Hepatocyte (in vitro differentiated cells): Measurements from ENCODE around the gene TRIM59. TPM values are rescaled to one million over a fixed set of nuclear protein-coding genes. Genes with fewer than 3 reads are reported as not detected.
A peak's percentile ranks its signal among the peaks of the same experiment; 100 is the strongest.

ENCODE experiments used
- DNase-seq: peaks from one replicate; pipeline ENCODE4 v3.0.0-alpha.2; 2016; ENCODE audit warnings: low spot score
- H2AFZ ChIP-seq: fragments of 200-600 bp; sonication (generic); 2 replicates; pipeline ENCODE4 v1.6.0; 2016; ENCODE audit warnings: antibody characterized with exemption, mild to moderate bottlenecking
- H3K27ac ChIP-seq: fragments of 200-600 bp; sonication (generic); 2 replicates; pipeline ENCODE4 v1.5.1; 2016; ENCODE audit warnings: mild to moderate bottlenecking
- H3K27me3 ChIP-seq: fragments of 200-600 bp; sonication (generic); 2 replicates; pipeline ENCODE4 v1.6.1; 2016
- H3K36me3 ChIP-seq: fragments of 200-600 bp; sonication (generic); replicated peaks from 2 replicates; pipeline ENCODE4 v1.5.1; 2016; ENCODE audit warnings: low read depth; ENCODE audit not compliant: insufficient read depth
- H3K4me1 ChIP-seq: fragments of 200-600 bp; sonication (generic); 2 replicates; pipeline ENCODE4 v1.5.1; 2016; ENCODE audit warnings: mild to moderate bottlenecking, moderate library complexity; ENCODE audit not compliant: insufficient read depth
- H3K4me2 ChIP-seq: fragments of 200-600 bp; sonication (generic); 2 replicates; pipeline ENCODE4 v1.6.0; 2016
- H3K4me3 ChIP-seq: fragments of 200-600 bp; sonication (generic); 2 replicates; pipeline ENCODE4 v1.5.1; 2016; ENCODE audit warnings: mild to moderate bottlenecking
- H3K79me2 ChIP-seq: fragments of 200-600 bp; sonication (generic); 2 replicates; pipeline ENCODE4 v1.6.0; 2017; ENCODE audit warnings: mild to moderate bottlenecking
- H3K9me2 ChIP-seq: fragments of 200-600 bp; sonication (generic); replicated peaks from 2 replicates; pipeline ENCODE4 v1.6.0; 2017; ENCODE audit warnings: mild to moderate bottlenecking; ENCODE audit not compliant: insufficient read depth
- H3K9me3 ChIP-seq: fragments of 200-600 bp; sonication (generic); 2 replicates; pipeline ENCODE4 v1.5.1; 2016; ENCODE audit warnings: low read depth, mild to moderate bottlenecking
- H4K20me1 ChIP-seq: fragments of 200-600 bp; sonication (generic); 2 replicates; pipeline ENCODE4 v1.6.0; 2016; ENCODE audit warnings: mild to moderate bottlenecking; ENCODE audit not compliant: insufficient read depth, poor library complexity, severe bottlenecking
- EZH2 ChIP-seq: fragments of 200-600 bp; sonication (generic); IDR thresholded peaks from 2 replicates; pipeline ENCODE4 v1.6.1; 2016; ENCODE audit warnings: antibody characterized with exemption, mild to moderate bottlenecking, borderline replicate concordance
- EZH2phosphoT487 ChIP-seq: fragments of 200-600 bp; sonication (generic); IDR thresholded peaks from one replicate; pipeline ENCODE4 v1.6.1; 2018; ENCODE audit warnings: antibody characterized with exemption, mild to moderate bottlenecking, low read depth, moderate library complexity; ENCODE audit not compliant: unreplicated experiment, severe bottlenecking
- WGBS: methylation state at CpG from one replicate; pipeline ENCODE4 v1.1.6; 2016; ENCODE audit warnings: low lambda C conversion rate; ENCODE audit errors: missing lambda C conversion rate; 5-methylcytosine and 5-hydroxymethylcytosine counted together
- polyA plus RNA-seq: library from polyadenylated mRNA; unstranded; fragments of >200 nt; fragmentation: Nextera tagmentation; extraction: Ambion mirVana; gene quantifications from 2 replicates; pipeline ENCODE4 v1.2.1, GENCODE V29; 2016
- total RNA-seq: library from RNA; depleted of rRNA; stranded (reverse); fragments of >200 nt; gene quantifications from 2 replicates; pipeline ENCODE4 v1.2.3, GENCODE V29; 2014
- TF ChIP-seq, protein P1 (sequence below): fragments of 200-600 bp; sonication (generic); IDR thresholded peaks from 2 replicates; pipeline ENCODE4 v1.5.1; 2016; ENCODE audit warnings: antibody characterized with exemption, mild to moderate bottlenecking; ENCODE audit not compliant: poor library complexity

TRIM59 gene
- total and polyA plus RNA-seq, 2 experiments from 2014 or later: 6.4 to 14.0 TPM

DNA sequence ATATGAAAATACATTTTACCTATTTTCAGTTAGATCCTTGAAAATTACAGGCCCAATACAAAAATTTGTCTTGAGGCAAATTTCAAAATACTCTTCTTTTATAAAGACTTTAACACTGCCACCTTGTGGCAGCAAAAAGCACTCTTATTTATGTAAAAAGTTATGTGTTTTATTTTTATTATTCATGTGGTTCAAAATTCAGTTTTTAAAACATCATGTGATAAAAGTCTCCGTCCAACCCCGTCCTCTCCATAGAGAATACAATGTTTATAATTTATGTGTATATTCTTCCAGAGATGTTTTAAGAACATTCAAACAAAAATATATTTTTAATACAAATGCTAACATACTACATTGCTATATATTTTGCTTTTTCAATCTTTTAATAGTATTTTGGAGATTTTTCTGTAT lies 36.9 kb upstream of the TRIM59 start:
- 11% methylated on average over 2 of the region's 2 CpGs for WGBS
- H2AFZ ChIP-seq: no peak overlapping the region
- DNase-seq: peak; percentile 61
- H3K9me2 ChIP-seq: no peaks in the 10 kb centered on the region
- H3K4me1 ChIP-seq: no peaks in the 10 kb centered on the region
- no peaks in the 10 kb centered on the region for H4K20me1 ChIP-seq
- H3K27ac ChIP-seq: no peak overlapping the region
- no peaks in the 10 kb centered on the region for H3K9me3 ChIP-seq
- no peaks in the 10 kb centered on the region for H3K27me3 ChIP-seq
- no peaks in the 10 kb centered on the region for H3K79me2 ChIP-seq
- H3K36me3 ChIP-seq: no peaks in the 10 kb centered on the region
- TF ChIP-seq, protein P1, sequence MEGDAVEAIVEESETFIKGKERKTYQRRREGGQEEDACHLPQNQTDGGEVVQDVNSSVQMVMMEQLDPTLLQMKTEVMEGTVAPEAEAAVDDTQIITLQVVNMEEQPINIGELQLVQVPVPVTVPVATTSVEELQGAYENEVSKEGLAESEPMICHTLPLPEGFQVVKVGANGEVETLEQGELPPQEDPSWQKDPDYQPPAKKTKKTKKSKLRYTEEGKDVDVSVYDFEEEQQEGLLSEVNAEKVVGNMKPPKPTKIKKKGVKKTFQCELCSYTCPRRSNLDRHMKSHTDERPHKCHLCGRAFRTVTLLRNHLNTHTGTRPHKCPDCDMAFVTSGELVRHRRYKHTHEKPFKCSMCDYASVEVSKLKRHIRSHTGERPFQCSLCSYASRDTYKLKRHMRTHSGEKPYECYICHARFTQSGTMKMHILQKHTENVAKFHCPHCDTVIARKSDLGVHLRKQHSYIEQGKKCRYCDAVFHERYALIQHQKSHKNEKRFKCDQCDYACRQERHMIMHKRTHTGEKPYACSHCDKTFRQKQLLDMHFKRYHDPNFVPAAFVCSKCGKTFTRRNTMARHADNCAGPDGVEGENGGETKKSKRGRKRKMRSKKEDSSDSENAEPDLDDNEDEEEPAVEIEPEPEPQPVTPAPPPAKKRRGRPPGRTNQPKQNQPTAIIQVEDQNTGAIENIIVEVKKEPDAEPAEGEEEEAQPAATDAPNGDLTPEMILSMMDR: peak; percentile 72
- TF ChIP-seq EZH2: no peak
- TF ChIP-seq EZH2phosphoT487: no peak
- no peak overlapping the region for H3K4me3 ChIP-seq
- H3K4me2 ChIP-seq: no peak overlapping the region

DNA sequence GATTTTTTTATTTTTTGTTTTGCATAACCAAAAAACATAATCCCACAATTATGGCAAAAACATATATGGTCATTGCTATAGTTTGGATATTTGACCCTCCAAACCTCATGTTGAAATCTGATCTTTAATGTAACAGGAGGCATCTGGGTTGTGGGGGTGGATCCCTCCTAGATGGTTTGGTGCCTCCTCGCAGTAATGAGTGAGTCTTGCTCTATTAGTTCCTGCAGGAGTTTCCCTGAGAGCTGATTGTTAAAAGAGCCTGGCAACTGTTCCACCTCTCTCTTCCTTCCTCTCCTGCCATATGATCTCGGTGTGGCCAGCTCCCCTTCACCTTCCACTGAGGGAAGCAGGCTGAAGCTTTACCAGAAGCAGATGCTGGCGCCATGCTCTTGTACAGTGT lies 33.2 kb upstream of the TRIM59 start:
- no peak overlapping the region for H3K4me2 ChIP-seq
- H3K4me3 ChIP-seq: no peak overlapping the region
- no peaks in the 10 kb centered on the region for H3K9me2 ChIP-seq
- no peaks in the 10 kb centered on the region for H3K4me1 ChIP-seq
- H3K9me3 ChIP-seq: no peaks in the 10 kb centered on the region
- H4K20me1 ChIP-seq: no peaks in the 10 kb centered on the region
- no peak overlapping the region for H3K27ac ChIP-seq
- no peak overlapping the region for H2AFZ ChIP-seq
- no peaks in the 10 kb centered on the region for H3K36me3 ChIP-seq
- 85% methylated on average over 3 of the region's 3 CpGs for WGBS
- DNase-seq: no peak
- no peaks in the 10 kb centered on the region for H3K79me2 ChIP-seq
- TF ChIP-seq EZH2 (no peak), EZH2phosphoT487 (no peak)
- H3K27me3 ChIP-seq: no peaks in the 10 kb centered on the region

DNA sequence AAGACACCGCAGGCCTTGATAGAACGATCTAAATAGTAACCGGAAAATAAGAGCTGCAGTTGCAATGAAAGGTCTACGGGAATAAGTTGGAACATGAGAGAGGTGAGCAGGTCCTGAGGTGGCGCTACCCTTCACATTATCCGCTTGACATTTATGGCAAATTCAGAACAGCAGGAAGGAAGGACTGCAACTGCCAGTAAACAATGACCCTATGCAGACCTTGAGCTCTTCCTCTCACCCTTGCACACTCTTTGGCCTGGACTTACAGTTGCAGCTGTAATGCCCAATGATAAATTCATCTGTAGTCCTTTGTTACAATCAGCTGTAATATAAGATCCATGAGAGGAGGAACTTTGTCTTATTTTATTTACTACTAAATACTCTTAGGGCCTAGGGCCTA lies 32.3 kb upstream of the TRIM59 start:
- TF ChIP-seq EZH2phosphoT487: no peak
- no peak for TF ChIP-seq EZH2
- TF ChIP-seq, protein P1: no peak
- Histone ChIP-seq H3K9me3 (no peaks in the 10 kb centered on the region), H3K4me2 (no peak overlapping the region), H3K79me2 (no peaks in the 10 kb centered on the region), H3K9me2 (no peaks in the 10 kb centered on the region), H4K20me1 (no peaks in the 10 kb centered on the region), H3K4me3 (no peak overlapping the region), H3K27me3 (no peaks in the 10 kb centered on the region), H3K4me1 (no peaks in the 10 kb centered on the region), H2AFZ (no peak overlapping the region), H3K36me3 (no peaks in the 10 kb centered on the region), H3K27ac (no peak overlapping the region)
- no peak for DNase-seq
- 91% methylated on average over 6 of the region's 6 CpGs for WGBS

DNA sequence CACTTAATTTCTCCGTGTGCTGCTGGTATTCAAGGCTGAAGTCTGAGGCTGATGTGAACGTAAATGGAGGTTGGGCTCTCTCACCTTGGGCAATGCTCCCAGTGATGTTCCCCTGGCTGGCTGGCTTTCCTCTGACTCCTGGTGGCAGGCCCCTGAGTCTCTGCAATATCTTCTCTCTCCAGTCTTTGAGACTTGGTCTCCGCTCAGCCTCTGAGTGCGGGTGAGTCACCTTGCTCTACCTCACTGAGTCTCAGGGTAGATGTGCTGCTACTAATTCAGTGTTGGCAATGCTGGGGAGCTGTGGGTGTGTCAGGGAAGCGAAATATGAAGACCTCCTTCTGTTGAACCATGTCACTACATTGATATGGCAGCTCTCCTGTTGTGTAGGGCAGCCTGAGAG lies 31.3 kb upstream of the TRIM59 start:
- no peak overlapping the region for H3K27ac ChIP-seq
- no peak for TF ChIP-seq EZH2phosphoT487
- TF ChIP-seq EZH2: no peak
- TF ChIP-seq, protein P1: no peak
- no peak for DNase-seq
- no peaks in the 10 kb centered on the region for H3K9me2 ChIP-seq
- no peak overlapping the region for H2AFZ ChIP-seq
- H3K4me2 ChIP-seq: no peak overlapping the region
- no peaks in the 10 kb centered on the region for H3K79me2 ChIP-seq
- no peaks in the 10 kb centered on the region for H3K9me3 ChIP-seq
- no peaks in the 10 kb centered on the region for H4K20me1 ChIP-seq
- no peaks in the 10 kb centered on the region for H3K4me1 ChIP-seq
- H3K27me3 ChIP-seq: no peaks in the 10 kb centered on the region
- WGBS: 94% methylated on average over 5 of the region's 5 CpGs
- no peaks in the 10 kb centered on the region for H3K36me3 ChIP-seq
- H3K4me3 ChIP-seq: no peak overlapping the region
